Measurements from ENCODE around the gene EFNA4. TPM values are rescaled to one million over a fixed set of nuclear protein-coding genes. Genes with fewer than 3 reads are reported as not detected.
"Not testable (repeated sequence)": the region's sequence is repeated elsewhere in the genome, so short reads cannot be mapped to it uniquely, and the experiment has no call there.

EFNA4 gene
- polyA plus RNA-seq, 1 donor, result 20.2 TPM

DNA sequence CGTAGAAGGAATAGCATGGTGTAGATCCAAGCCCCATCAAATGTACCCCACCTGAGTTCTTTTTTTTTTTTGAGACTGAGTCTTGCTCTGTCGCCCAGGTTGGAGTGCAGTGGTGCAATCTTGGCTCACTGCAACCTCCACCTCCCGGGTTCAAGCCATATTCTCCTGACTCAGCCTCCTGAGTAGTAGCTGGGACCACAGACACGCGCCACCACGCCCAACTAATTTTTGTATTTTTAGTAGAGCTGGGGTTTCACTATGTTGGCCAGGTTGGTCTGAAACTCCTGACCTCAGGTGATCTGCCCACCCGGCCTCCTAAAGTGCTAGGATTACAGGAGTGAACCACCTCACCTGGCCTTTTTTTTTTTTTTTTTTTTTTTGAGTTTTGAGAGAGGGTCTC lies 54.5 kb downstream of the EFNA4 start:
- not testable (repeated sequence) for DNase-seq

Other genes with a start within 250 kb of the EFNA4 start
- gene KCNN3, start 193.5 kb upstream of the EFNA4 start, polyA plus RNA-seq (ENCODE audit: insufficient read length), result 2.3 TPM
- gene PMVK, start 127.0 kb upstream of the EFNA4 start, polyA plus RNA-seq (ENCODE audit: insufficient read length), result 34.9 TPM
- 59.6 TPM for gene PBXIP1, start 107.6 kb upstream of the EFNA4 start, polyA plus RNA-seq (ENCODE audit: insufficient read length)
- 42.6 TPM for gene PYGO2, start 102.0 kb upstream of the EFNA4 start, polyA plus RNA-seq (ENCODE audit: insufficient read length)
- gene SHC1, start 93.0 kb upstream of the EFNA4 start, polyA plus RNA-seq (ENCODE audit: insufficient read length), result 84.1 TPM
- gene CKS1B, start 89.1 kb upstream of the EFNA4 start, polyA plus RNA-seq (ENCODE audit: insufficient read length), result 110 TPM
- 32.4 TPM for gene FLAD1, start 80.4 kb upstream of the EFNA4 start, polyA plus RNA-seq (ENCODE audit: insufficient read length)
- gene LENEP, start 70.2 kb upstream of the EFNA4 start, polyA plus RNA-seq (ENCODE audit: insufficient read length), result 0.93 TPM
- 11.5 TPM for gene ZBTB7B, start 60.9 kb upstream of the EFNA4 start, polyA plus RNA-seq (ENCODE audit: insufficient read length)
- gene DCST2, start 30.0 kb upstream of the EFNA4 start, polyA plus RNA-seq (ENCODE audit: insufficient read length), result 2.5 TPM
- gene DCST1, start 29.9 kb upstream of the EFNA4 start, polyA plus RNA-seq (ENCODE audit: insufficient read length), result 0.58 TPM
- 41.9 TPM for gene ADAM15, start 12.4 kb upstream of the EFNA4 start, polyA plus RNA-seq (ENCODE audit: insufficient read length)
- 6.1 TPM for gene EFNA3, start 15.1 kb downstream of the EFNA4 start, polyA plus RNA-seq (ENCODE audit: insufficient read length)
- gene EFNA1, start 64.1 kb downstream of the EFNA4 start, polyA plus RNA-seq (ENCODE audit: insufficient read length), result 56.0 TPM
- 57.8 TPM for gene SLC50A1, start 72.1 kb downstream of the EFNA4 start, polyA plus RNA-seq (ENCODE audit: insufficient read length)
- gene DPM3, start 76.8 kb downstream of the EFNA4 start, polyA plus RNA-seq (ENCODE audit: insufficient read length), result 26.9 TPM
- 134 TPM for gene KRTCAP2, start 109.6 kb downstream of the EFNA4 start, polyA plus RNA-seq (ENCODE audit: insufficient read length)
- 4.4 TPM for gene TRIM46, start 110.1 kb downstream of the EFNA4 start, polyA plus RNA-seq (ENCODE audit: insufficient read length)
- 49.6 TPM for gene THBS3, start 144.2 kb downstream of the EFNA4 start, polyA plus RNA-seq (ENCODE audit: insufficient read length)
- gene MTX1, start 145.0 kb downstream of the EFNA4 start, polyA plus RNA-seq (ENCODE audit: insufficient read length), result 40.7 TPM
- gene ENTREP3, start 191.7 kb downstream of the EFNA4 start, polyA plus RNA-seq (ENCODE audit: insufficient read length), result 23.6 TPM
- gene SCAMP3, start 198.6 kb downstream of the EFNA4 start, polyA plus RNA-seq (ENCODE audit: insufficient read length), result 55.7 TPM
- 87.6 TPM for gene CLK2, start 209.8 kb downstream of the EFNA4 start, polyA plus RNA-seq (ENCODE audit: insufficient read length)
- 13.9 TPM for gene HCN3, start 213.7 kb downstream of the EFNA4 start, polyA plus RNA-seq (ENCODE audit: insufficient read length)
- 7.6 TPM for gene PKLR, start 237.7 kb downstream of the EFNA4 start, polyA plus RNA-seq (ENCODE audit: insufficient read length)
- gene FDPS, start 245.1 kb downstream of the EFNA4 start, polyA plus RNA-seq (ENCODE audit: insufficient read length), result 179 TPM

Data from left kidney (tissue), 2 donors.